Thoracic aorta (tissue), 2 donors: ENCODE data around the gene KAZALD1. TPM values are rescaled to one million over a fixed set of nuclear protein-coding genes. Genes with fewer than 3 reads are reported as not detected.

ENCODE experiments used
- ATAC-seq: fragments of 150-250 bp; one replicate; pipeline ENCODE4 v1.8.0; 2017; ENCODE audit warnings: low read depth; ENCODE audit not compliant: insufficient number of reproducible peaks, low FRiP score
- DNase-seq: peaks from one replicate; pipeline ENCODE4 v3.0.0-alpha.2; 2020; ENCODE audit warnings: low spot score
- H3K27ac ChIP-seq, 2 donors: fragments of 200-600 bp; sonication (generic); 1 replicate in 1 of 2; 2 replicates in 1 of 2; pipeline ENCODE4 v1.5.1; 2016; ENCODE audit warnings: mild to moderate bottlenecking in 2 of 2, moderate library complexity in 2 of 2
- H3K27me3 ChIP-seq: fragments of 200-600 bp; sonication (generic); replicated peaks from 2 replicates; pipeline ENCODE4 v1.6.0; 2016; ENCODE audit warnings: mild to moderate bottlenecking; ENCODE audit not compliant: insufficient read depth
- H3K36me3 ChIP-seq: fragments of 200-600 bp; sonication (generic); one replicate; pipeline ENCODE4 v1.5.1; 2016
- H3K4me1 ChIP-seq, 2 donors: fragments of 200-600 bp; sonication (generic); 1 replicate in 1 of 2; 2 replicates in 1 of 2; pipeline versions ENCODE4 v1.5.1 to v1.6.0; 2016; ENCODE audit warnings: low read depth in 2 of 2, mild to moderate bottlenecking in 1 of 2; ENCODE audit not compliant: control insufficient read depth in 1 of 2
- H3K4me3 ChIP-seq: fragments of 200-600 bp; sonication (generic); 2 replicates; pipeline ENCODE4 v1.5.1; 2016; ENCODE audit warnings: mild to moderate bottlenecking
- H3K9me3 ChIP-seq: fragments of 200-600 bp; sonication (generic); 2 replicates; pipeline ENCODE4 v1.5.1; 2016
- CTCF ChIP-seq: fragments of 200-600 bp; sonication (generic); IDR thresholded peaks from one replicate; pipeline ENCODE4 v1.5.1; 2019; ENCODE audit warnings: antibody characterized with exemption
- total RNA-seq, 2 donors: library from RNA; depleted of rRNA; stranded (reverse); fragments of >200 nt; gene quantifications; one replicate each; pipeline versions ENCODE4 v1.1.0 to v1.2.3, GENCODE V29; 2016

KAZALD1 gene
- total RNA-seq, 2 donors from 2014 or later, result 30.0 to 34.1 TPM

DNA sequence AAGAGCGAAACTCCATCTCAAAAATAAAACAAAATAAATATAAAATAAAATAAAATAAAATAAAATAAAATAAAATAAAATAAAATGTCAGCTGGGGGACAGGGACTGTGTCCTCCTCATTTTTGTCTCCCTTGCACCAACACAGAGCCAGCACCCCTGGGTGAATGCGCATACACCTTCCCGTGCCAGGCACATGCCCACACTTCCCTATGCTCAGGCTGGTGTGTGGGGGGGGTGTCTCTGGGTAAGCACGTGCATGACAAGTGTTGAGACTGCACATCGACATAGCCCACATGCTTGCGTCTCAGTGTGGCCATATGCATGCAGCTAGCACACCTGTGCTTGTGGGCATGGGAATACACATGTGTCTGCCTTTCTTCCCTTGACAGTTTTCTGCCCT is 44.6 kb downstream of the KAZALD1 start:
- TF ChIP-seq CTCF, result no peak
- Histone ChIP-seq H3K9me3 (no peaks in the 10 kb centered on the region), H3K27ac (no peak overlapping the region), H3K27me3 (no peaks in the 10 kb centered on the region), H3K4me1 (no peaks in the 10 kb centered on the region), H3K36me3 (no peaks in the 10 kb centered on the region), H3K4me3 (no peak overlapping the region)
- DNase-seq, result no peak
- ATAC-seq, result no peak

GRCh38 chr10:101107771-101108170 is 46.0 kb downstream of the KAZALD1 start:
- TF ChIP-seq CTCF, result no peak
- H3K4me3 ChIP-seq, result no peak overlapping the region
- no peak for ATAC-seq
- no peaks in the 10 kb centered on the region for H3K27me3 ChIP-seq
- DNase-seq, result no peak
- H3K27ac ChIP-seq, result no peak overlapping the region
- no peaks in the 10 kb centered on the region for H3K4me1 ChIP-seq
- H3K36me3 ChIP-seq, result no peaks in the 10 kb centered on the region
- no peaks in the 10 kb centered on the region for H3K9me3 ChIP-seq

DNA sequence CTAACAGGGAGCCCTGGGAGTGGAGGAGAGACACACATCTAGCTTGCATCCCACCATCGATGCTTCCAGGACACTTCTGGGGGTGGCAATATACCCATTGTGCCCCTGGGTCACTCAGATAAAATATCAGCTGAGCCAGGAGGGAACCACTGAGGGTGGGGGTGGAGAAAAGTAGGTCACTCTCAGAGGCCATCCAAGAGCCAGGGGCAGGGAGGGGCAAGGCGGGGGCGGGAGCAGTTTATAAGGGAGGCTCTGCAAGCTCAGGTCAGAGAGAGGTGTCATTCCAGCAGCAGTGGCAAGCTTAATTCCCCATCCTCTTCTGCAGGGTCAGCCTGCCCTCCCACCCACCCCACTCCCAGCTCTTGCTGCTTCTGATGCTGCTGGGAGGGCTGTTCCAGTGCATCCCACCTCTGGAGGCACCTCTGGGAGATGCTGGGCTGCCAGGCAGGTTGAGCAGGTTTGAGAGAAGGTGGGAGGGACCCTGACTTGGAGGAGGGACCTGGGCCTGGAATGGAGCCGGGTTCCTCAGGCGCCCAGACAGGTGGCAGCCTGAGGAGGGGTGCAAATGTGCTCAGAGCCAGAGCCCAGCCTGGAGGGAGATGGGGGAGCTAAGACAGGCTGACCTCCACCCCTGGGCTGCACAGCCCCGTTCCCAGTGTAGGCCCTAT is 49.2 kb downstream of the KAZALD1 start:
- H3K9me3 ChIP-seq, result no peaks in the 10 kb centered on the region
- no peak for TF ChIP-seq CTCF
- no peaks in the 10 kb centered on the region for H3K4me1 ChIP-seq
- no peaks in the 10 kb centered on the region for H3K36me3 ChIP-seq
- no peak overlapping the region for H3K27ac ChIP-seq
- H3K4me3 ChIP-seq, result no peak overlapping the region
- DNase-seq (no peak), ATAC-seq (no peak)
- no peaks in the 10 kb centered on the region for H3K27me3 ChIP-seq

DNA sequence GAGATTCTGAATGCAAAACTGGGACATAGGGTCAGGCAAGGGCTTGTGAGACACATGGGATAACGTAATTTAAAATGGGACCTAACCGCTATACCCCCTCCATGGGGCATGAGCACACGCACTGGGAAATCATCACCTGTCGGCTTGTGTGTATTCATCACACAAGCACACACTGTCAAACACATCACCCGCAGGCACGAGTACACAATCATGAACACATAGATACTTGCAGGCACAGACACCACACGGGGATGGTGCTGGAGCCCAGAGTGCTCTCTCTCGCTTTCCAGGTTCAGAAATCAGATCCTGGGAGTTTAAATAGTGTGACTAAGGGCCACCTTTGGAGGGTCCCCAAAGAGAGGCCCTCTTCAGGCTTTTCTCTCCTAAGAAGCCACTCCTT is 49.8 kb downstream of the KAZALD1 start:
- Histone ChIP-seq H3K36me3 (no peaks in the 10 kb centered on the region), H3K4me3 (no peak overlapping the region), H3K4me1 (no peaks in the 10 kb centered on the region), H3K9me3 (no peaks in the 10 kb centered on the region), H3K27me3 (no peaks in the 10 kb centered on the region), H3K27ac (no peak overlapping the region)
- ATAC-seq, result no peak
- no peak for DNase-seq
- no peak for TF ChIP-seq CTCF

DNA sequence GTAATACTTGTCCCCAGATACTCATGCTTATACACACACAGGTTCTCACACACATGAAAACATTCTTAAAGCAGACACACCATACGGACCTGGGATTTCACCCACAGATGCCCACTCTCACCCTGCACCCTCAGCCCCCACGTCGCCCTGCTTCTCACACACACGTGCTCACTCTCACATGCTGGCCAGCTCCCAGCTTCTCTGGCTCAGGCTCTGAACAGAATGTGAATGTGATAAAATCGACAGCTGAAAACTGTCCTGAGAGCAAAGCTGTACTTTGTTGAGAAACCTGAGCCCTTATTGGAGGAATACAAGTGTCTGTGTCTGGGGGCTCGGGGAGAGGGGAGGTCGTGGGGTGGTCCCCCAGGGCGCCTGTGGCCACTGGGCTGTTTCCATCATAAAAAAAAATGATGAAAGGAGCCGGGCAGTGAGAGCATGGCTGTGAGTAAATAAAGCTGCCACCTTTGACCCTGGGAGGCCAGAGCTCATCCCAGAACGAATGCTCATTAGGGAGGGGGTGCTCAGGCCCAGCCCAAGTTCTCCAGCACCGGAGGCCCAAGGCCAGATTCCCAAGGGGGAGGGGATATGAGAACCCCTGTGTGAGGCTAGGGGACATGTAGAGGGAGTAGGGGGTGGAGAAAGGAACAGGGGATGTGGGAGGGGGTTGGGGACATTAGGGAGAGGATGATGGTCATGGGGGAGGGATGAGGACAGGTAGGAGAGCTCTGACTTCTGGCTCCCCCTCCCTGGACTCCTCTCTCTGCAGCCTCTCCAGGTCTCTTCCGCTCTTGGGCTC is 51.2 kb downstream of the KAZALD1 start:
- no peaks in the 10 kb centered on the region for H3K9me3 ChIP-seq
- ATAC-seq (no peak), DNase-seq (no peak)
- H3K27ac ChIP-seq, result no peak overlapping the region
- no peaks in the 10 kb centered on the region for H3K36me3 ChIP-seq
- no peaks in the 10 kb centered on the region for H3K27me3 ChIP-seq
- no peaks in the 10 kb centered on the region for H3K4me1 ChIP-seq
- no peak overlapping the region for H3K4me3 ChIP-seq
- TF ChIP-seq CTCF, result no peak
